22Rv1 (cell line): Measurements from ENCODE around the gene AHCYL2.
"Not testable (repeated sequence)": the region's sequence is repeated elsewhere in the genome, so short reads cannot be mapped to it uniquely, and the experiment has no call there.

Source experiments
- H3K27ac ChIP-seq: fragments of 450-650 bp; 2 replicates; pipeline ENCODE4 v1.5.1; 2017
- CTCF ChIP-seq: fragments of 450-650 bp; IDR thresholded peaks from 2 replicates; pipeline ENCODE4 v1.5.1; 2017; ENCODE audit warnings: mild to moderate bottlenecking
- ZFX ChIP-seq: fragments of 450-650 bp; IDR thresholded peaks from 2 replicates; pipeline ENCODE4 v1.6.1; 2017; ENCODE audit warnings: antibody characterized with exemption, borderline replicate concordance

Gene AHCYL2

GRCh38 chr7:129348023-129348740 lies 123.4 kb downstream of the AHCYL2 start:
- H3K27ac ChIP-seq = no peak overlapping the region
- TF ChIP-seq ZFX (no peak), CTCF (no peak)

DNA sequence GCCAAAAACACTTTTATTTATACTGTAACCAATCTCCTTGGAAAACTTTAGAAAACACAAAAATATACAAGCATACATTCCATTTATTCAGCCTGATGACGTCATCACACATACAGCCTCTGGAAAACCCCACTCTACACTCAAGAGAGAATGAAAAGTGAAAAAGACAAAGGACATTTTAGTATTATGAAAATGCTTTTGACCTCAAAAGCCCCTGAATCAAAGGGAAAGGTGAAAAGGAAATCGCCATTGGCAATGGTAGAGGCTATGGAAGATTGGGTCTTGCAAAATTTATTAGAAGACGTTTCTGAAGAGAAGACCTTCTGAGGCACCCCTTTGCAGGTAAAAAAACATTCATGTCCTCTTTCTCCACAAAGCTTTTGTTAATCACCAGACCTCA lies 126.5 kb downstream of the AHCYL2 start:
- TF ChIP-seq CTCF = no peak
- TF ChIP-seq ZFX = no peak
- no peak overlapping the region for H3K27ac ChIP-seq

GRCh38 chr7:129353104-129353503 lies 128.3 kb downstream of the AHCYL2 start:
- not testable (repeated sequence) for H3K27ac ChIP-seq

DNA sequence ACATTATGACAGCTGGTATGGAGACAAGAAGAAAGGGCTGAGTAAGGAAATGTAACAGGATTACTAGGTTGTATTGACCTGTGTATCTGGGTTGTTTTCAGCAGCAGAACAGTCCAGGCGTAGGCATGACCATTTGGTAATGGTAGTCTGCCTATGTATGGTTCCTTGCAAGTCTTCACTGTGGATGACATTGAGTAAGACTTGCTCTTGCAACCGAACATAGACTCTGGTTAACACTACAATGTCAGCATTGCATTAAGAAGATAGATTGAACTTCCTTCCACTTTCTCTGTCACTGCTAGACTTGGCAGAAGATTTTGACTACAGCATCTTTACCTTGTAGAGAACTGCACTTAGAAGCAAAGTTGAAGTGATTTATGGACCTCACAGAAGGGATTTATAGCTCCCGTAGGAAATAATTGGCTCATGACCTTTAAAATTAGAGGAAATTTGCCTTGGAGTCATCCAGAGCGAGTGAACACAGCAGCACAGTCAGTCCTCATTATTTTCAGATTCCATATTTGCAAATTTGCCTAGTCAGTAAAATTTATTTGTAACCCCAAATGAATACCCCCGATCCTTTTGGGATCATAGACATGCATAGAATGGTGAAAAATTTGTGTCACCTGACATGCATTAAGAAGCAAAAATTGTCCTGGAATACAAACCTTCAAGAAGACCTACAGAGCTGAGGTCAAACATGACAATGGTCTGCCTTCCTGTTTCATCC lies 129.8 kb downstream of the AHCYL2 start:
- TF ChIP-seq ZFX (no peak), CTCF (no peak)
- H3K27ac ChIP-seq = no peak overlapping the region

DNA sequence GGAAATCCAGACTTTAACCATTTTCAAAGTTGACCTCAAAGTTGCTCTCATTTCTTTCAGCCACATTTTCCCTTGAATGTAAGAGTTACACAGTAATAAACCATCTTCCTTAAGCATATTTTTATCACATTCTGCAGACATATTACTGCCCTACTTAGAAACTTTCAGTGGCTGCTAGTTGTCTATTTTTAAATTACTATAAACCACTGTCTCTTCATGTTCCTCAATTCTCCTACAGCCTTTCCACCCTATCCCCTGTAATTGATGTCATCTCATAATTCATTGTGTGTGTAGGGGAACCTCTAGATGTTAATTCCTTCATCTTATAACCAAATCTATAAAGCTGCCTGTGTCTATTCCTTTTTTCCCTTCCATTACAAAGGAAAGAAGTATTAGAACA lies 131.3 kb downstream of the AHCYL2 start:
- TF ChIP-seq CTCF = no peak
- no peak for TF ChIP-seq ZFX
- H3K27ac ChIP-seq = no peak overlapping the region

- no peak overlapping the region for H3K27ac ChIP-seq
- no peak for TF ChIP-seq CTCF
- TF ChIP-seq ZFX = no peak
These were observed 134.3 kb downstream of the AHCYL2 start for GRCh38 chr7:129359176-129359575.

DNA sequence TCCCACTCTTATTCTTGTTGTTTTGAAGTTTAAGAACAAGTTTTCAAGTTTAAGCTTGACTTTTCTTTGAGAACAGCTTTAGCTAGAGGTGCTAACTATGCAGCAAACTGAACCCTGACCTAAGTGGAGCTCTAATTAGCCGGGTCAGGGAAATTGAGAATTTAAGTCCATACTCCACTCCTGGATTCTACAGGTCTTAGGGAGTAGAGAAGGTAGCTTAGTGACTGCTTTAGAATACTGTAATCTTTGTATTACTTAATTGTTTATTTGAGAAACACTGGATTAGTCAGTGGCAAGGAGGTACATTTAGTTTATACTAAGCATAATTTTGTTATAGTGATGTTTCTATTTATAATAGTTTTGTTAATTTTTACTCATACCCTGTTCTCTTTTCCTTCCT lies 134.8 kb downstream of the AHCYL2 start:
- no peak overlapping the region for H3K27ac ChIP-seq
- no peak for TF ChIP-seq CTCF
- TF ChIP-seq ZFX = no peak
